Measurements from ENCODE around the gene SFT2D2.

The SFT2D2 gene

DNA sequence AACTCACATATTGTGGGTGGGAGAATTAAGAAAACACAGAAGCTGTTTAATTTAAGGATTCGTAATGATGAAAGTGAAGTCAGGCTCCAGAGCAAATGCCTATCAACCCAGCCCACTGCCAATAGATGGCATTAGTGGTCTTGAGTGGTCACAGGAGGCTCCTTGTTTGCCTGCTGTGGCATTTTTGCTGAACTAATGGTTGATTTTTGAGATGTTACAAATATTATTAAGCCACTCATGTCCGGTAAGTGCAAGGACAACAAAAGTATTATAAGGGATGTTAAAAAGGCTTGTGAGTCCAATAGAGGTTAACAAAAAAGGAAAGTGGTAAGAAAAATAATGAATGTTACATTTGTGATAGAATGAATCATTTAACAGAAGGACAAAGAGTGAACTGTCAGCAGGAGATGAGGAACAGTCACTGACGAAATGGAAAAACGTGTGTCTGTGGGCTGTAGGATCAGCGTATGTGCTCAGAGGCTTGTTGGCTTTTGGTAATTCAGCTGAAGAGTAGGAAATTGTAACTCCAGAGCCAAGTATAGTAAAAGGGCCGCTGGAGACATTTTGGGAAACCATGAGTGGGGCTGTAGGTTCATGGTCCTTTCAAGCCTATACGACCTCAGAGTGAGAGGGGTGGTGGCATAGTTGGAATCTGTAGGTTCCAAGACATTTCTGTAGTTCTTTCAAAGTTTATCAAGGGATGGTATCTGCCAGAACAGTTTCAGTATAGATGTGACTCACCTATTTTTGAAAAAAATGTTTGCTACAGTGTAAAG, 11.2 kb downstream of the SFT2D2 start:
- no peaks in the 10 kb centered on the region for H3K4me1 ChIP-seq (ENCODE audit: insufficient read depth, poor library complexity, severe bottlenecking)
- peaks cover 61% of the 10 kb centered on the region for H3K36me3 ChIP-seq (ENCODE audit: low read depth)
- ATAC-seq (ENCODE audit: low read depth) (no peak), DNase-seq (ENCODE audit: low spot score) (no peak)
- TF ChIP-seq, protein P1, sequence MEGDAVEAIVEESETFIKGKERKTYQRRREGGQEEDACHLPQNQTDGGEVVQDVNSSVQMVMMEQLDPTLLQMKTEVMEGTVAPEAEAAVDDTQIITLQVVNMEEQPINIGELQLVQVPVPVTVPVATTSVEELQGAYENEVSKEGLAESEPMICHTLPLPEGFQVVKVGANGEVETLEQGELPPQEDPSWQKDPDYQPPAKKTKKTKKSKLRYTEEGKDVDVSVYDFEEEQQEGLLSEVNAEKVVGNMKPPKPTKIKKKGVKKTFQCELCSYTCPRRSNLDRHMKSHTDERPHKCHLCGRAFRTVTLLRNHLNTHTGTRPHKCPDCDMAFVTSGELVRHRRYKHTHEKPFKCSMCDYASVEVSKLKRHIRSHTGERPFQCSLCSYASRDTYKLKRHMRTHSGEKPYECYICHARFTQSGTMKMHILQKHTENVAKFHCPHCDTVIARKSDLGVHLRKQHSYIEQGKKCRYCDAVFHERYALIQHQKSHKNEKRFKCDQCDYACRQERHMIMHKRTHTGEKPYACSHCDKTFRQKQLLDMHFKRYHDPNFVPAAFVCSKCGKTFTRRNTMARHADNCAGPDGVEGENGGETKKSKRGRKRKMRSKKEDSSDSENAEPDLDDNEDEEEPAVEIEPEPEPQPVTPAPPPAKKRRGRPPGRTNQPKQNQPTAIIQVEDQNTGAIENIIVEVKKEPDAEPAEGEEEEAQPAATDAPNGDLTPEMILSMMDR (IDR thresholded peaks at IDR 0.05; ENCODE audit: poor library complexity, severe bottlenecking): peak; percentile 31
- no peaks in the 10 kb centered on the region for H3K9me3 ChIP-seq (ENCODE audit: severe bottlenecking)
- no peak overlapping the region for H3K27ac ChIP-seq (ENCODE audit: poor library complexity, severe bottlenecking)
- H3K4me3 ChIP-seq (ENCODE audit: severe bottlenecking): no peak overlapping the region
- no peaks in the 10 kb centered on the region for H3K27me3 ChIP-seq (ENCODE audit: insufficient read depth, poor library complexity, severe bottlenecking)

DNA sequence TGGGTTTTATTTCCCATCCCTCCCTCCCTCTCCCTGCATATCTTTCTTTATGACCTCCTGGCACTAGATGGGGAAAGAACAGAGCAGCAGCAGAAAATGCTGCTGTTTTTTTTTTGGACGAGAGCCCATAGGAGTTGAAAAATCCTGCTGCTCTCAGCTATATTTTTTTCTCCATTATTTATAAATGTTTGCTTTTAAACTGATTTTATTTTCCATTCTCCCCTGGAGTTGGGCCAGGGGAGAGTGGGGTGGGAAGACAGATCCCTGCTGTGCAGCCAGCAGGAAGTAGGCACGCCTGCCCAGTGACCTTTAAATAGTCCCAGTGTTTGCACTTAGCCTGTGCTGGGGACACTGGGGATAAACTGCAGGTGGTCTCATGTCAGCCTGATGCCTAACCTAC, 17.4 kb downstream of the SFT2D2 start:
- no peak for ATAC-seq (ENCODE audit: low read depth)
- no peak overlapping the region for H3K27ac ChIP-seq (ENCODE audit: poor library complexity, severe bottlenecking)
- H3K9me3 ChIP-seq (ENCODE audit: severe bottlenecking): no peaks in the 10 kb centered on the region
- no peaks in the 10 kb centered on the region for H3K27me3 ChIP-seq (ENCODE audit: insufficient read depth, poor library complexity, severe bottlenecking)
- no peak overlapping the region for H3K4me3 ChIP-seq (ENCODE audit: severe bottlenecking)
- TF ChIP-seq, protein P1 (IDR thresholded peaks at IDR 0.05; ENCODE audit: poor library complexity, severe bottlenecking): no peak
- H3K36me3 ChIP-seq (ENCODE audit: low read depth): peaks cover 56% of the 10 kb centered on the region
- no peaks in the 10 kb centered on the region for H3K4me1 ChIP-seq (ENCODE audit: insufficient read depth, poor library complexity, severe bottlenecking)
- DNase-seq (ENCODE audit: low spot score): no peak

DNA sequence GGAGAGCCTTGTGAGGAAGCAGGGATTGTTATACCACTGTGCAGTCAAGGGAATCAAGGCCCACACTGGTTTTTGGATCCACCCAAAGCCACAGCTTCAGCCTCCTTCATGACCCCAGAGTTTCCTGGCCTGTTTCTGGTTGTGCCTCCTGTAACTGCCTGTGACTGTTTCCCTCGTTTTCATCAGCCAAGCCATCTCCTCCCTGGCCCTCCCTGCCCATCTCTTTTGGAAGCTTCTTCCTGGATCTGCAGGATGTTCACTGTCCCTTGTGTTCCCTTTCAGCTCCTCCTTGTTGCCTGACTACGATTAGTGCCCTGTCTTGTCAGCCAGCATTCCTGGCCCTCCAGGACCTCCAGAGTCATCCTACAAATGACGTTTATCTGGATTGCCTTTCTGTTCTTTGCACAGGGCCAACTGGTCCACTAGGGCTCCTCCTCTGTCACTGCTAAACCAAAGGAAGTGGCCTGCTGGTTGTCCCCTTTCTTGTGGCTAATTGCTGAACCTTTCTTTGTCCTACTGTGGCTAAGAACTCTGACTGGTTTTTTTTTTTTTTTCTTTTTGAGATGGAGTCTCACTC, 17.9 kb downstream of the SFT2D2 start:
- Histone ChIP-seq H3K27me3 (ENCODE audit: insufficient read depth, poor library complexity, severe bottlenecking) (no peaks in the 10 kb centered on the region), H3K4me3 (ENCODE audit: severe bottlenecking) (no peak overlapping the region), H3K4me1 (ENCODE audit: insufficient read depth, poor library complexity, severe bottlenecking) (no peaks in the 10 kb centered on the region), H3K36me3 (ENCODE audit: low read depth) (peaks cover 55% of the 10 kb centered on the region), H3K27ac (ENCODE audit: poor library complexity, severe bottlenecking) (no peak overlapping the region), H3K9me3 (ENCODE audit: severe bottlenecking) (no peaks in the 10 kb centered on the region)
- ATAC-seq (ENCODE audit: low read depth): no peak
- DNase-seq (ENCODE audit: low spot score): no peak
- TF ChIP-seq, protein P1 (IDR thresholded peaks at IDR 0.05; ENCODE audit: poor library complexity, severe bottlenecking): no peak

DNA sequence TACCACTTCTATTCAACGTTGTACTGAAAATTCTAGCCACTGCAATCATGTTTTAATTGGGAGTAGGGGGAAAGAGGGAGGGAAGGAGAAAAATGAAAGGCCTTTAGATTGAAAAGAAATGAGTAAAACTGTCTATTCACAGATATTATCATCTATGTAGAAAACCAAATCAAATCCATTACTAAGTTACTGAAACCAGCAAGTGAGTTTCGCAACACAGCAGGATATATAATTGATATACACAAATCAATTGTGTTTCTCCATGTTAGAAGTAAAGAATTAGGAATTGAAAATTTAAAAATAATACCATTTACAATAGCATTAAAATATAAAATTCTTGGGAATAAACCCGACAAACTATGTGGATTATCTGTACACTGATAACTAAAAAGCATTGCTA, 19.2 kb downstream of the SFT2D2 start:
- Histone ChIP-seq H3K36me3 (ENCODE audit: low read depth) (peaks cover 54% of the 10 kb centered on the region), H3K27ac (ENCODE audit: poor library complexity, severe bottlenecking) (no peak overlapping the region), H3K4me3 (ENCODE audit: severe bottlenecking) (no peak overlapping the region), H3K9me3 (ENCODE audit: severe bottlenecking) (no peaks in the 10 kb centered on the region), H3K27me3 (ENCODE audit: insufficient read depth, poor library complexity, severe bottlenecking) (no peaks in the 10 kb centered on the region), H3K4me1 (ENCODE audit: insufficient read depth, poor library complexity, severe bottlenecking) (no peaks in the 10 kb centered on the region)
- DNase-seq (ENCODE audit: low spot score) (no peak), ATAC-seq (ENCODE audit: low read depth) (no peak)
- TF ChIP-seq, protein P1 (IDR thresholded peaks at IDR 0.05; ENCODE audit: poor library complexity, severe bottlenecking): no peak

DNA sequence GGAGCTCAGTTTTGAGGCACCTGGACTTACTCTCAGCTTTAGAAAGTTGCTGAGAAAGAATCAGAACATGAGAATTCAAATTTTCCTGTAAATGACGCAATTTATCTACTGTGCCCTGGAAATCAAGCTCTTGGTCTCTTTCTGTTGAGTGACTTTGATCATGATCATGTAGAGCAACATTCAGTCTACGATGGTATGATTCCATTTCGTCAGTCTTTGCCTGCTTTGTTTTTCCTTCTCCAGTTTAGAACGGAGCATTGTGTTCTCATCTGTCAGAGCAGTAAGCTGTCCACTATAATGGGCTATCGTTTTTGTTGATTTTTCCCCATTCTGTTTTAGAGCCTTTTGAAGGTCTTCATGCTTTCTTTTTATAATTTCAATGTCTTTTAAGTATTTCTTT, 20.7 kb downstream of the SFT2D2 start:
- Histone ChIP-seq H3K9me3 (ENCODE audit: severe bottlenecking) (no peaks in the 10 kb centered on the region), H3K4me1 (ENCODE audit: insufficient read depth, poor library complexity, severe bottlenecking) (no peaks in the 10 kb centered on the region), H3K4me3 (ENCODE audit: severe bottlenecking) (no peak overlapping the region), H3K27ac (ENCODE audit: poor library complexity, severe bottlenecking) (no peak overlapping the region), H3K27me3 (ENCODE audit: insufficient read depth, poor library complexity, severe bottlenecking) (no peaks in the 10 kb centered on the region), H3K36me3 (ENCODE audit: low read depth) (peaks cover 50% of the 10 kb centered on the region)
- ATAC-seq (ENCODE audit: low read depth): no peak
- no peak for DNase-seq (ENCODE audit: low spot score)
- TF ChIP-seq, protein P1 (IDR thresholded peaks at IDR 0.05; ENCODE audit: poor library complexity, severe bottlenecking): no peak
